ENCODE measurements around the gene PLCD1.
A peak's percentile ranks its signal among the peaks of the same experiment; 100 is the strongest.

Gene PLCD1

DNA sequence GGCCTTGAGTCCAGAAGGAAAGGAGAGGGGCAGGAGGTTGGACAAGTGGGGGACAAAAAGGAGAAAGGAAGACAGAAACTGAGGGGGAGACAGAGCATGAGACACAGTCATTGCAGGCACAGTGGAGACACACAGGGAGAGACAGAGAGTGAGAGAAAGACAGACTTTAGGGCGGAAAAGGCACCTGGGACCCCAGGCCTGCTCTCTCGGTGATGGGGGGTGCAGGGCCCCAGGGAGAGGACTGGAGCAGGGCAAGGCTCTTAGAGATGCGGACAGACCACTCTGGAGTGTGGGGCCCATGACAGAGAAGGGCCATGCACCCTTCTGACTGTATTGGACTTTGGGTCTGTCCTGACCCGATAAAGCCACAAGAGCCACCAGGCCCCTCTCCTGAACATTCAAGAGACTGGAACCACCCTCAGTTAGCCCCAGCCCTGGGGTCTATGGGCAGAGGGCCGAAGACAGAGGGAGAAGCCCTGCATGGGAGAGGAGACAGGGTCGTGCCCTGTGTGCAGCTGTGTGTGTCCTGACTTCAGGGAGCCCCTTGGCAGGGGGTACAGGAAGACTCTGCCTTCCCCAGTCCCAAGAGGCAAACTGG lies 12.5 kb downstream of the PLCD1 start:
- no peak for DNase-seq

DNA sequence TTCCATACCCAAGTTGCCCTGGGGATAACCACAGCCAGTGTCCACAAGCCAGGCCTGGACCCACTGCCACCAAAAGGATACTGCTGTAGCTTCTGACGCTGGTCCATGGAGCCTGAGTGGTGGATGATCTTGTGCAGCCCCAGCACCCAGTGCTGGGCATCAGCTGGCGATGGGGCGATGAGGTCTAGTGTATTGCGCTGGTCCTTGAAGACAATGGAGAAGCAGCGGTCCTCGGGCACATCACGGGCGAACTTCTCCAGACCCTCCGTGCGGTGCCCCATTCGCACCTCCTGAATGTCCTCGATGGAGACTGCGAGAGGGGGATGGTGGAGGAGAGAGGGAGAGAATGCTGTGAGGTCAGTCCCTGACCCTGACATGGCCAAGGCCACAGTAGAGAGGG lies 13.0 kb downstream of the PLCD1 start:
- no peak for DNase-seq

DNA sequence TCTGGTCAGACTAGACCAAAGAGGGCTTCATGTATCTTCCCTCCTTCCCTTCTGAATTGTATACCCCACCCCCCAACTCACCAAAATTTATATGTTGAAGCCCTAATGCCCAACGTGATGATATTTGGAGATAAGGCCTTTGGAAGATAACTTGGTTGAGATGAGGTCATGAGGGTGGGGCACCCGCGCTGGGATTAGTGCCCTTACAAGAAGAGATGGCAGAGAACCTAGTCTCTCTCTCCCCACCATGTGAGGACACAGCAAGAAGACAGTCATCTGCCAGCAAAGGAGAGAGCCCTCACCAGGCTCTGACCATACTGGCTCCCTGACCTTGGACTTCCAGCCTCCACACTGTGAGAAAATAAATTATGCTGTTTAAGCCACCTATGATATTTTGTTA lies 13.5 kb downstream of the PLCD1 start:
- no peak for DNase-seq

DNA sequence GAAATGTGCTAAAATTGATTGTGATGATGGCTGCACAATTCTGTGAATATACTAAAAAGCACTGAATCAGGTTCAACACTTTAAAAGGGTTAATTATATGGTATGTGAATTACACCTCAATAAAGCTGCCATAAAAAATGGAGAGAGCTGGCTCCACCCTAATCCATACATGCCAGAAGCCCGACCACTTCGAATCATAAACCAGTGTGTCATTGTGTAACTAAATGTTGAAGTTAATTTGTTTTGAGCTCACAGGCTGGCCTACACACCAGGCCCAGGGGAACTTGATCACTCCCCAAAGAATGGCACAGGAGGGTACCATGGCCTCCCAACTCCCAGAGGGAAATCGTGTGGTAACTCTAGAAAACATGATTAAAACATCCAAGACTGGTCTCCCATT lies 14.0 kb downstream of the PLCD1 start:
- no peak for DNase-seq

DNA sequence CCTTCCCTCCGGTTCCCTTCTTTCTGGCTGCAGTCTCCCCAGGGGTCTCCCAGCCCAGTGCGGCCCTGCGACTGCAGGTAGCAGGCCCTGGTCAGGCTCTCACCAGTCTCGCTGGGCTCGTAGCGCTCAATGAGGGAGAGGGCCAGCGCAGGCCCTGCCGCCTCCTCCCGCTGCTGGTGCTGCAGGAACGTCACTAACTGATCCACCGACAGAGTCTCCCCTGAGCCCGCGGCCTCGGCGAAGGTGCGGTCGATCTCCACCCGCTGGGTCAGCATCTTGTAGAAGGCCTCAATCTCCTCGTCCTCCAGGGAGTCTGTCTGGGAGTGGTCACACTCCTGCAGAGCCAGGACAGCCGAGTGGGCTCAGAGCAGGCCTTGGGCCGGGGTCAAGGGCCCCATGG lies 18.3 kb downstream of the PLCD1 start:
- no peak for DNase-seq

DNA sequence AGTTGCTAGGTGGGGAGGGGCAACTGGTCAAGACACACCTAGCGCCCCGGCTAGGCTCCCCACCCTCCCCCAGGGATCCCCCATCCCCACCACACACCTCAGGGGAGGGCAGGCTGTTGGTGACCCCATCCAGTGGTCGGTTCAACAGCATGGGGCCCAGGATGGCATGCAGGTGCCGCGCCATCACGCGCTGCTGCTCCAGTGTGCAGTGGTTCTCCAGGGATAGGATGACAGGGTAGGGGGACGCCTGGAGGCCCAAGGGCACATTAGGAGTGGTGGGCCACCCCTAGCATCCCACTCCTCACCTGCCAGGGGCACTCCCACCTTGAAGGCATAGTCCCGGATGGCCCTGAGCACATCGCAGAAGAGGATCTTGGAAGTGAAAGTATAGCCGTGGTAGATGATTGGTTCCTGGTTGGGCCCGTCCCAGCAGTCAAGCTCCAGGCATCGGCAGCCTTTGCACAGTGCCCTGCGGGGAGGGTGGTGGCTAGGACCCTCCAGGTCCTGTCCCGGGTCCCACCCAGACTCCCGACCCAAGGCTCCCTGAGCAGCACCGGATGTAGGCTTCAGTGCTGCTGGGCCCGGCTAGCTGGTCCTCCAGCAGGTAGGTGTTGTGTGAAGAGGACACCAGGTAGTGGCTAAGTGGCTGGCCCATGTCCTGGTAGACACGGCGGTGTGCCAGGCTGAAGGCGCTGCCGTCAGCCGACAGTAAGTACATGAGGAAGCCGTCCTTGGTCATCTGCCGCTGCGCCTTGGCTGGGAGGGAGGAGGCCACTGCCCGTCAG lies 19.4 kb downstream of the PLCD1 start:
- DNase-seq = no peak

DNA sequence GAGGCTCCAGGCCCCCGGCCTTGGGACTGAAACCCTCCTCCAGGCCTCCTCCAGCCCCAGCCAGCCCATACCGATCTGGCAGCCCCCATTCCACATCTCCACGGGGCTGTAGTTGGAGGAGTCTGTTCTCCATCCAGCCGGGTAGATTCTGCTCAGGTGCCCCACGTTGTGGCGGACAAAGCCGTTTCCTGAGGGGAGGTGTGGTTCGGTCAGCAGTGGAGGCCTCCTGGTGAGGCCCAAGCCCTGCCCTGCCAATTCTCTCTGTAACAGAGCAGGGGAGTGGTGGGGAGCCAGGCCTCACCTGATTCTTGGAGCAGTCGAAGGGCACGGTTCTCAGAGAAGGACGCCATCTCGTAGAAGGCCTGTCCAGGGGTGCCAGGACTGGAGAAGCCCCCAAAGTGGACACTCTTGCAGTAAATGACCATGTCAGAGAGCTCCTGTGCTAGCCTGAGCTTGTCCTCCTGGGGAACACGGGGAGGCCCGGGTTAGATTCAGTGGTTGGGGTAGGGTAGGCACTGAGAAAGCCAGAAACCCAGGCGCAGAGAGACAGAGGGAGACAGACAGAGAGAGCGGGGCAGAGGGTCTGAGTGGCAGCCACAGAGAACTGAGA lies 20.4 kb downstream of the PLCD1 start:
- DNase-seq = no peak

DNA sequence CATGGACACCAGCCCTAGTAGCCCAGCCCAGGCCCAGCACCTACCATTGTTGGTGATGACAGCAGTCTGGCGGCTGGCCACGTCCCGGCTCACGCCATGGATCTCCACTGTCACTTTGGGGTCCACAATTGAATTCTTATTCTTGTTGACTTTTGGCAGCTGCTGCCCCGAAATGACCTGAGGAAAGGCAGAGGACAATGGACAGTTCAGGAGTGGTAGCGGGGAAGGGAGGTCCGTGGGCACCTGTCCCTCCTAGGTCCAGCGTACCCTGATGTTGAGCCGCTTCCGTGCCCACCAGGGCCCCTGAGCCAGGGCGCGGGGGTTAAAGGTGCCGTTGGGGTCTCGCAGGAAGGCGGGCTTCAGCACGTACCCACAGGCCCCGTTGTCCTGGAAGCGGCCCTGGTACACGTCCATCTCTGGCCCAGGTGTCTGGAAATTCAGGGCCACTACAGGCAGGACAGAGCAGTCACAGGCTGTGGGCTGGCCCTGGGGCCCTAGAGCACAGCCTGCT lies 21.2 kb downstream of the PLCD1 start:
- no peak for DNase-seq

DNA sequence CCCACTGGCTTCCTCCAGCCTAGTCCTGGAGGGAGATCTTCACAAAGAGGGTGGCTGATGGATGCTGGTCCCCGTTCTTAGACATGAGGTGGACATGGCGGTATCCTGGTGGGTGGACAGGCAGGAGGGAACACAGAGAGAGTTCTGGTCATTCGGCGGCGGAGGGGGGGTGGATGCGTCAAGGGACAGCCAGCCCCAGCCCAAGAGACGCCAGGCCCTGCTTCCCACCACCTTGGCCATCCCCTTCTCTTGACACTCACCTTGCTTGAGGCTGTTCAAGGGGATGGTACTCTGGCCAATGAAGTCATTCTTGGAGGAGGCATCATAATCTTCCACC lies 21.7 kb downstream of the PLCD1 start:
- no peak for DNase-seq

DNA sequence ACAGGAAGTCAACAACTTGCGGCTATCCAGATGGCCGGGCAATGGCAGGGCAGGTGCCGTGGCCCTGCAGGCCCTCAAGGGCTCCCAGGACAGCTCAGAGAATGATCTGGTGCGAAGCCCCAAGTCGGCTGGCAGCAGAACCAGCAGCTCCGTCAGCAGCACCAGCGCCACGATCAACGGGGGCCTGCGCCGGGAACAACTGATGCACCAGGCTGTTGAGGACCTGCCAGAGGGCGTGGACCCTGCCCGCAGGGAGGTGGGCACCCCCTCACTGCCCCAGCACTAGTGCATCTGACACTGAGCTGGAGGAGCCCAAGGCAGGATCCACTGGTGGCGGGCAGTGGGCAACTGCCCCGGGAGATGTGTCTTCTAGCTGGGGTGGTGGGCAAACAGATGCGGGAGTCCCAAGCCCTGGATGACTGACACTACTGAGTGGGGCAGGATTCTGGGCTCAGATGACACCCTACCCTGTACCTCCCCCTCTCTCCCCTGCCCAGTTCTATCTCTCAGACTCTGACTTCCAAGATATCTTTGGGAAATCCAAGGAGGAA lies 22.9 kb downstream of the PLCD1 start:
- no peak for DNase-seq

DNA sequence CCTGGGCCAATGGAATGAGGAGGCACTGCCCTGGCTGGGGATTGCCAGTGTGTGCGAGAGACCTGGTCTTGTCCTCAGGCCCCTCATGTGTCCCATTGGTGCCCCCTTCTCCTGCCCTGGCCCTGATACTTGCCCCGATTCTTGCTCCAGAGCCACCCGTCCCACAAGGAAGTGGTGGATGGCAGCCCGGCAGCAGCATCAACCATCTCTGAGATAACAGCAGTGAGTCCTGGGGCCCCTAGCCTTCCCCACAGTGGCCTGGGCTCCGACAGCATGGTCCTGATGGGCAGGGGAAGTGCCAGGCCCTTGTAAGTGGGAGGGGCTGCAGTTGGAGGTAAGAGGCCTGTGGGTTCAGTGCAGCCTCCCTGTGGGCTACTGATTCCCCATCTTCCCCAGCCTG lies 23.4 kb downstream of the PLCD1 start:
- DNase-seq = no peak

DNA sequence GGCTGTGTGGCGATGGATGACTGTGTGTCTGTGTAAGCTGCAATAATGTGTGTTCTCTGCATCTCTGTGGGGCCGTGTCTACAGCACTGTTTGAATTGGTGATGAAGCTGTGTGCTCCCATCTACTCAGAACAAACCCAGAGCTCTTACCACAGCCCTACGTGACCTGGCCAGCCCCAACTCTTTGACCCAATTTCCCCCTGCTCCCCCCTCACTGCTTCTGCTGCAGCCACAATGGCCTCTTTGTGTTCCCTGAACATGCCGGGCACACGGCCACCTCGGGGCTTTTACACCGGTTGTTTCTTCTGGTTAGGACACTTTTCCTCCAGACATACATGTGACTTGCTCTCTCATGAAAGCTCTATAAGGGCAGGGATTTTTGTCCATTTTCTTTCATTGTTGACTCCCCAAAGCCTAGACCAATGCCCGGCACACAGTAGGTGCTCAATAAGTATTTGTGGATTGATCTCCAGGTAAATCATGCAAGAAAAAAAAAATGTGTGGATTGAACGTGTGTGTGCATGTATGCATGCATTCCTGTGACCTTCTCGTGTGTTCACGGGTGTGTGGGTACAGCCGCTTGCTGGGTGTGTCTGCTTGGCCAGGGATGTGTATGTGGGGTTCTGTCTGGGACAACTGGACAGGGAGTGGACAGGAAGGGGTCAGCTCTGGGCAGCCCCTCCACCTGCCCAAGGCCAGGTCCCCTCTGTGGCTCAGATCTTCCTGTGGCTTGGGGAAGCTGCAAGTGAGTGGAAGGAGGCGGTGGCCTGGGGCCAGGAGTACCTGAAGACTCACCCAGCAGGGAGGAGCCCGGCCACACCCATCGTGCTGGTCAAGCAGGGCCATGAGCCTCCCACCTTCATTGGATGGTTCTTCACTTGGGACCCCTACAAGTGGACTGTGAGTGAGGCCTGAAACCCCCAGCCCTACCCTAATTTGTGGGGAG lies 24.1 kb downstream of the PLCD1 start:
- DNase-seq = no peak

DNA sequence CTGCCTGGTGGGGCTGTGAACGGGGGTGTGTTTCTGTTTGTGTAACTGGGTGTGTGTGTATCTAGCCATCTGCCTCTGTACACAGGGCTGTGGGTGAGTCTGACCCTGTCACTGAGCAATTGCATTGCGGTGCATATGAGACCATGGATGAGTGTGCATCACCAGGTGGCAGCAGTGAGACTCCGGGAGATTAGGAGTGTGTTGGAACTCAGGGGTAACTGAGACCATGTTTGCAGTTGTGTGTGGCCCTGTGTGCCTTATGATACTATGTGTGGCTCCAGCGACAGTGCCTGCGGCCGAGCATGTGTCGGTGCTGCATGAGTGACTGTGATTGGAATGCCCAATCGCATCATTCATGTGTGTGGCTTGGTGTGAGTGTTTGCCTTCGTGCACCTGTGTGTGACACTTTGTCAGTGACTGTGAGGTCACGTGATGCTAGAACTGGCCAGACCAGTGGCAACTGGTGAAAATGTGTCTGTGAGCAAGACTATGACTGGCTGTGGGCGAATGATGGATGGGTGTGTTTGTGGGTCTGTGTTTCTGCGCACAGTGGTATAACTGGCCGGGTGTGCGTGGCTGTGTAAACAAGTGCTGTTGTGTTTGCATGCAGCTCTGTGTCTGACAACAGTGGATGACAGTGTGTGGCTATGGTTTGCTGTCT lies 24.9 kb downstream of the PLCD1 start:
- DNase-seq = peak; percentile 58

DNA sequence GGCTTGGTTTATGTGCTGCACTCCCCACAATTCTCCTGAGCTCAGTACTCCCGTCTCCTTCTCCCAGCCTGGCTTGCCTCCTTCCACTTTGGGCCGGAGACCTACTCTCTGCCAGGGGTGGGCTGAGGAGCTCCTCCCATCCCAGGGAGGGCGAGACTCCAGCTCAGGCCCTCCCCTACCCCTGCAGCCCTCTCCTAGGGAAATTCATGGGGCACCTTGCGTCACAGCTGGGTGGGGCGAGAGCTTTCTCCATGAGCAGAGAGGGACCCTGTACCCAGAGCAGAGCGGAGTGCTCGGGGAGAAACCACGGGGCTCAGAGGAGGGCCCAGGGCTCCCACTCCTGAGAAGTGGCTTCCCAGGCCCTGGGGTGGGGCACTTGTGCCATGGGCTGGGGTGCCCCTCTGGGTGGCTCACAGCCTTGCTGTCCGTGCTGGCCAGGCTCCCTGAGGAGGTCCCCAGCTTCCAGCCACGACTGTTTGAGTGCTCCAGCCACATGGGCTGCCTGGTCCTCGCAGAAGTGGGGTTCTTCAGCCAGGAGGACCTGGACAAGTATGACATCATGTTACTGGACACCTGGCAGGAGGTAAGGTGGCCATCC lies 25.5 kb downstream of the PLCD1 start:
- no peak for DNase-seq

DNA sequence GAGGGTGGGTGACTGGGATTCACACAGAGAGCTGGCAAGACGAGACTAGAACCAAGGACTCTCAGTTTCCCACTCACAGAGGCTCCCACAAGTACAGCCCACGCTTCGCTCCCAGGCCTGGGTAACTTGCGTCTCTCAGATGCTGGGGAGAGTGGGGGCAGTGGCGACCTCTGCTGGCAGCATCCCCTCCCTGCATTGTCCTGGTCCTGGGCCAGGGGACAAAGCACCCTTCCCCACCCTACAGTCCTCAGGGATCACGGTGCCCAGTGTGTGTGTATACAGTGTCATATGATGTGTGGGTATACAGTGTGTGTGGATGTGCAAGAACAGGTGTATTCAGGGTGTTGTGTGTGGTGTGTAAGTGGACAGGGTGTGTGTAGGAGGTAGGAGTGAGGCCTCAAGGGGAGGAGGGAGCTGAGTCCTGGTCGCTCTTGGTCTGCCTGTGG lies 26.0 kb downstream of the PLCD1 start:
- DNase-seq = peak; percentile 50

DNA sequence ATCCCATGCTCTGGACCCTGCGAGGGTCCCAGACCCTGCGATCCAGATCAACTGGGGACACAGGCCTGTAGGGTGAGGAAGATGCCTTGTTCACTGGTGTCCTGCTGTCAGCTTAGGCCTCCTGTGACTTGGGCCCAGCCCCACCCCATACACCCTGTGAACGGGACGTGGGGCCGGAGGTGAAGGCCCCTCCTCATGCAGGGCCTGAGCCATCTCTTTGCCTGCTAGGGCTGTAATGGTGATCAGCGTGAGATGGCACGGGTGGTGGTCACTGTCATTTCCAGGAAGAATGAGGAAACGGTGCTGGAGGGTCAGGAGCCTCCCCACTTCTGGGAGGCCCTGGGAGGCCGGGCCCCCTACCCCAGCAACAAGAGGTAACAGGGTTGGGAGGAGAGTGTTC lies 26.5 kb downstream of the PLCD1 start:
- no peak for DNase-seq

DNA sequence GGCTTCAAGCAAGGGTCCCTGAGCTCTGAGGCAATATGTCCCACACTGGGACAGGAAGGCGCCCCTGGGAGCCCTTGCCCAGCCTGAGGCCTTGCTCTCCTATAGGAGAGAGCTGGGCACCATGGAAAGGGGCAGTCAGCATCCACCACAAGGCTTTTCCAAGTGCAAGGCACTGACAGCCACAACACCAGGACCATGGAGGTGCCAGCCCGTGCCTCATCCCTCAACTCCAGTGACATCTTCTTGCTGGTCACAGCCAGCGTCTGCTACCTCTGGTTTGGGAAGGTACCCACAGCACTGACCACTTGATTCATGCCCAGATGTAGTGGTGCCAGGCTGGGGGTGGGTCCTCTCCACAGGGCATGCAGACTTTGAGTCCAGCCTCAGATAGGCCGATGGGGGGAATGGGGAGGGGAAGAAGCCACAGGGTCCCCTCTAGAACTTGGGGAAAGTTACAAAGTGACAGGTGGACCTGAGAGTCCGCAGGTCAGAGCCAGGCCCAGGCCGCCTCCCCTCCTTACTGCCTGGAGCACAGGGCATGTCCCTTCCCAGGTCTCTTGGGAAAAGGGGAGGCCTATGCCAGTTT lies 27.1 kb downstream of the PLCD1 start:
- DNase-seq = no peak

DNA sequence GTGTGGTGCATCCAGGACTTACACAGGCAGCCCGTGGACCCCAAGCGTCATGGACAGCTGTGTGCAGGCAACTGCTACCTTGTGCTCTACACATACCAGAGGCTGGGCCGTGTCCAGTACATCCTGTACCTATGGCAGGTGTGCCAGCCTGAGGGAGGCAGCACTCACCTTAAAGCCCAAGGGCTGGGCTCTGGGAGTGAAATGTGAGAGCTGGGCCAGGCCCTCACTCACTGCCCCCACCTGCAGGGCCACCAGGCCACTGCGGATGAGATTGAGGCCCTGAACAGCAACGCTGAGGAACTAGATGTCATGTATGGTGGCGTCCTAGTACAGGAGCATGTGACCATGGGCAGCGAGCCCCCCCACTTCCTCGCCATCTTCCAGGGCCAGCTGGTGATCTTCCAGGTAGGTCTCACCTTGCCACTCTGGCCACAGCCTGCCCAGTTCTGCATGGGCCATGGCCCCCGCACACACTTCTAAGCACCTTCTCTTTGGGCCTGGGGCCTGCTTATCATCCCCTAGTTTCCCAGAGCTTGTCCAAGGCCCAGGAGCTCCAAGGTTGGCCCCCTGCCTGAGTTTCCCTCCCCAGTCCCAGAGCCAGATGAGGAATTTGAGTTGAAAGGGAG lies 27.9 kb downstream of the PLCD1 start:
- DNase-seq = no peak

DNA sequence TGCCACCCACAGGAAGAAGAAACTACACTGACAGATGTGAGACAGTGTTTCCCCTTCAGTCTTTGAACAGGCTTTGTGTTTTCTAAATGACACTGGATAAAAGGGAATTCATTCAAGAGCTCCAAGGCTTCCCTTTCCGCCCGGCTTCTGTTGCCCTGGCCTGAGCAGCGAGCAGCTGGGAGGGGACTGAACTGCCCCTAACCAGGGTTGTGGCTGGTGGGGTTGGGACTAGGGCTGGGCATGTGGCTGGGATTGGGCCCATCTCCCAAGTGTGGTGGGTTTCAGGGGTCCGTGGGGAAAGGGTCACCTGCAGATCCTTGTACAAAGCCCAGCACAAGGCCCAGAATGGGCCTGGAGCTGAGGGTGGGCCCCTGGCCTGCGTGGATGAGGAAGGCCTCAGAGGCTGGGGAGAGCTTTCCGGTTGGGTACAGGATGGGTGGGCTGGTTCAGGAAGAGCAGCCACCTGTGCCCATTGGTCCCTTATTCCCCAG lies 28.4 kb downstream of the PLCD1 start:
- no peak for DNase-seq

DNA sequence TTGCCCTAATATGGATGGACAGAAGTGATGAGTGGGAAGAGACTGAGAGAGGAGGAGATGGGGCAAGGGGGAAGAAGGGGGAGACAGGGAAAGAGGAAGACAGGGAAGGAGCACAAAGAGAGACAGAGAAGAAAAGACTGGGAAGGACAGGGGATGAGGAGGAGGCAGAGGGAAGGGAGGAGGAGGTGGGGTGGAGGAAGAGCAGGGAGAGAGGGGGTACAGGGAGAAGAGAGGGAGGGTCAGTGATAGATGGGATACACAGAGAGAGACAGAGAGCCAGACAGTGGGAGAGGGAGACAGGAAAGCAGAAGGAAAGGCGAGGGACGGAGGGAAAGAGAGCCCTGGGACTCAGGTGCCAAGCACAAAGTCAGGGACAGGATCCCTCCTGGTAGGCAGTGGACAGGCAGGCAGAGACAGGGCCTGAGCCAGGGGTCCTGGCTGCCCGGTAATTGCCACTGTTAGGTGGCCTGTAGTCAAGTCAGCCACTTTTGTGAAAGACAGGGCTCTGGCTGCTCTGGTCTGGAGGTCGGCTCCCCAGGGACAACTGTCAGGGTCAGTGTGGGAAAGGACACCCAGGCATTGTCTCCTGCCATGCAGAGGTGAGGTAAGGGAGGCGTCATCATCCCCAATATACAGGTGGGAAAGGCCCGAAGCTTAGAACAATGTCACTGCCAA lies 29.1 kb downstream of the PLCD1 start:
- no peak for DNase-seq

Measured in fibroblast of skin of scalp (primary cell).